GM18867 (cell line): ENCODE measurements around the gene RPL7A.
"Not testable (repeated sequence)": the region's sequence is repeated elsewhere in the genome, so short reads cannot be mapped to it uniquely, and the experiment has no call there.

Experiments used
- ATAC-seq: cut with Tn5 transposase; IDR thresholded peaks from one replicate; pipeline ENCODE4 v1.9.1; 2021; ENCODE audit warnings: mild to moderate bottlenecking, moderate library complexity; ENCODE audit not compliant: unreplicated experiment

The RPL7A gene

DNA sequence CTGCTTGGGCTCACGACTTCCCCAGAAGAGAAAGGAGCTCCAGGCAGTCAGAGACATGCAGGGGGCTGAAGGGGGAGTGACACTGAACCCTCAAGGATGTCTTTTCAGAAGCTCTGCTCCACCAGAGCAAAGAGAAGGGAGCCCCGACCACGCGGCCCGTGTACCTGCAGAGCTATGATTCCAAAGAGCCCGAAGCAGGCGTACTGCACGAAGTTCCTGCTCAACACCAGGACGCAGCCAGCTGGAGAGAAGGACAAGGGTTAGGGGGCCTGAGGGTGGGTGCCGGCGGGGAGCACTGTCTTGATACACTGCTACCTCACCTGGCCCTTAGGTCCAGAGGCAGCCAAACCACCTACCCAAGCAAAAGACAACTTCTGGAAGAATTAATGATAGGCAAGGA is 18.4 kb downstream of the RPL7A start:
- ATAC-seq, result no peak

DNA sequence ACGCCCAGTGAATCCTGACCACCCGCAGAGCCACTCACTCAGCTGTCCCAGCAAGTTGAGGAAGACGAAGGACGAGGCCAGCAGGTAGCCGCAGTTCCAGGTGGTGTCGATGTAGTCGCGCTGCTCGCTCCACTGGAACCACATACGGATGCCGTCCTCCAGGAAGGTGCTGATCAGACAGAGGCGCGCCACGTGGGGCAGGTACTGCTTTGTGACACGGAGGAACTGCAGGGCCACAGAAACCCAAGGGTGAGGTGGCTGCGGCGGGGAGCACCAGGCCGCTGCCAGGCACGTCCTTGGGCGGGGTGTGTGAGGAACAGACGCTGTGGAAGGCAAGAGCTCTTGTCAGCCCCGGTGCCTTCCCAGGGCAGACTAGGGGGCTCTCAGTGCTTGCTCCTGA is 19.2 kb downstream of the RPL7A start:
- no peak for ATAC-seq

DNA sequence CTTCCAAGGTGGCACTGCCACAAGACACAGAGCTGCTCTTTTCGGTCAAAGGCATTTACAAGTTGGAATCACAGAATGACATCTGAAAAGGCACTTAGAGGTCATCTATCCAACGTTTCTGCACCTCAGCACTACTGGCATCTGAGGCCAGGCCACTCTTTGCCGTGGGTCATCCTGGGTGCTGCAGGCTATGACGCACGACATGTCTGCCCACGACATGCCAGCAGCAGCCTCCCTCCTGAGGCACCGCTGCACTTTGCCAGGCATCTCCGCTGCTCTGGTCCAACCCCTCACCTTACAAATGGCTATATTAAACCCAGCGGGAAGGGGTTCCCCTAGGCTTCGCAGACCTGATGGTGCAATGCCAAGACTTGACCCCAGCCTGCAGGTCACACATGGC is 19.8 kb downstream of the RPL7A start:
- ATAC-seq, result no peak

DNA sequence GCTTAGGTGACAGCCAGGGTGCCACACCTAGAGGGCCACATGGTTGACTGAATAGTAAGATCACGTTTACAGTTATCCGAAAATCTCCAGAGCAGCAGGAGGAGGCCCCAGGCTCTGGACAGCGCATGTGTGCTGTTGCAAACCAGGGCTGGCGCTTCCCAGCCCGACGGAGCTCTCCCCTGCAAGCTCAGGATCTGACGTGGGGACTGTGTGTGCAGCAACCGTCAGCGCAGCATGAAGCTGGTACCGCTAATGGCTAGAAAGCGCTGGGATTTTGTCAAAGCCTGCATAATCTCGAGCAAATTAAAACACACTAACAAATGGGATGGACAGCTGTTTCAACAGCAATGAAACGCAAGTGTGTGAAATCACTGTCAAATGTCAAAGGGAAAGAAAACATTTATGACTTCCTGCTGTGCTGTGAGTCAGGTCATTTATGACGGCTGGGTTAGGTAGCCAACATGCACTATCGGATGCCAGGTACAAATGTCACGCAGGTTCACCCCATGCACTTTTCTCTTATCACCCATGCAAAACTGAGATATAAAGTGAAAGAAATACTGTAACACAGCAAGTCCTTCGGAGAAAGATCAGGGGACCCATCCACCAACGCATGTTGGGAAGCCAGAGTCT is 20.3 kb downstream of the RPL7A start:
- ATAC-seq, result no peak

DNA sequence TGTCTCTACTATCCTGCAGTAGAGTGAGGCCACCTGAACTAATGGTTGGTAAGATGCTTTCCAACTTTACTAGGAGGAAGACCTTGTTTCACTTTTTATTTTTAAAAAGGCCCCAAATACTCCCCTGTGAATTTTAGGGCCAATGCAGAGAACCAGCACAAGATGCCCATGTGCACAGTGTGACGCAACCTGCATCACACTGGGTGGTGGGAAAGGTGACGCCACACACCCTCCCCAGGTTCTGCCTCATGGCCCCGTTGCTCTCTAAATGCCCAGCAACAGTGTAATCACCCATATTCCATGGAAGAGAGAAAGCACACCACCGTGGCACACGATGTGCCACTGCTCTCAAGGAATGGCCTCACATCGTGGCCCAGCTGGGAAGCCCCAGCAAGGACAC is 21.4 kb downstream of the RPL7A start:
- ATAC-seq, result no peak

DNA sequence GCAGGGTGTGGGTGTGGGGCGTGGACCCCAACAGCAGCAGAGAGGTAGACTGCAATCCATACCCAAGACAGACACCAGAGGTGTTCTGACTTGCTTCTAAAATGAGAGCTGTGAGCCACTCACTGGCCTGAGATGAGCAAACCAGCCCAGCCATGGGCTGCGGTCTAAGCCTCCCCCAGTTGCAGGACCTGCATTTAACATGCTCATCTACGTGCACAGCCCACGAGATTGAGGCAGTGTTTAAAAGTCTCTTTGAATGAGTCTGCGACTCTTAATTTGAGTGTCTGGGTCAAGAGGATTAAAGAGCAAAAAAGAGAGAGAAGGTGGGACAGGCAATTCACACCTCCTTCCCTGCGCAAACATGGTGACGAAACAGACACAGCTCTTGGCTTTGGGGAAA is 21.9 kb downstream of the RPL7A start:
- ATAC-seq, result no peak

DNA sequence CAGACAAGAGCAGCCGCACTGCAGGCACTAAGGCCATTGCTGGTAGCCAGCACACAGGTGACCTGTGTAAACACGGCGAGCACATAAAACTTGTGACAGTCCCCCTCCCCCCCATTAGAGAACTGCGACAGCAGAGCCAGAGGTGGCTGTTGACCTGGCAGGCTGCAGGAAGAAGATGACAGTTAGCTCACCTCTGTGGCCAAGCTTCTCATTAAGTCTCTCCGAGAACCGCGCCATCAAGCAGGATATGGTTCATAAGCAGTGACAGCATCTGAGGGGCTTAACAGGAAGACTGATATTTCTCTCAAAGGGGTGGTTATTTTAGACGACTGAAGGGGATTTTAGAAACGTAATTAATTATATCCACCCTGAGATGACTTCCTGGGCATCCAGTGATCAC is 22.7 kb downstream of the RPL7A start:
- ATAC-seq, result no peak

DNA sequence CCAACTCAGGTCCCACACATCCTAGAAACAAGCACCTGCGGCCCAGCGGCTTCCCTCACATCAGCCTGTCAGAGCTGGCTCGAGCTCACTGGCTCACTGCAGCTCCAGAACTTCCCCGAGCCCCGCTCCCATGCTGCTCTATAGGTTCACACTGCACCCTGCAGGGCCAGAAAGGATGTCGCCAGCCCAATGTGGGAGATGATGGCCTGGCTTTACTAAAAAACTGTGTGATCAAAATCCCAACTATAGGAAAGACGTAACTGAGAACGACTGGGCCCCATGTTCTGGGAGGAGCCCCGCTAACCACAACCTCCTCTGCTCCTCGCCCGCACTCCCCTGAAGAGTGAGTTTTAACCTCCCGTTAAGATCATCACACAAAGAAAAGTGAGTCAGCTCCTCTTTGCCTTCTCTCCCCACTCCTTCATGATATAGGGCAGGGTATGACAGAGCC is 23.3 kb downstream of the RPL7A start:
- ATAC-seq, result no peak

DNA sequence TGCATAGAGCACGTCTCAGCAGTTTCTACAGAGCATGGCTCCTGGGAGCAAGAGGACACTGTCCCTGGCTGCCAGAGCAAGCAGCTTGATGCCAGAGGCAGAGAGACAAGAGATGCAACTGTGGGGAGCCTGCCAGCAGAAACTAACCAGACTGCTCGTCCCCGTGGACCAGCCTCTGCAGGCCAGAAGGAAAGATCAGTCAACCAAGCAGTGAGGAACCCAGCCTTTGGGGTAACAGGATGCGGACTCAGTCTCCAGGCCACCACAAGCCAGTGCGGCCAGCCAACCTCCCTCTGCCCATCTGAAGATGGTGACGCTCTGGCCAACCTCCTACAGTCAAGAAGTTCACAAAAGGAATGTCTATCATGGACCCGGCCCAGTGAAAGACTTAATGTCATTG is 24.1 kb downstream of the RPL7A start:
- ATAC-seq, result no peak

DNA sequence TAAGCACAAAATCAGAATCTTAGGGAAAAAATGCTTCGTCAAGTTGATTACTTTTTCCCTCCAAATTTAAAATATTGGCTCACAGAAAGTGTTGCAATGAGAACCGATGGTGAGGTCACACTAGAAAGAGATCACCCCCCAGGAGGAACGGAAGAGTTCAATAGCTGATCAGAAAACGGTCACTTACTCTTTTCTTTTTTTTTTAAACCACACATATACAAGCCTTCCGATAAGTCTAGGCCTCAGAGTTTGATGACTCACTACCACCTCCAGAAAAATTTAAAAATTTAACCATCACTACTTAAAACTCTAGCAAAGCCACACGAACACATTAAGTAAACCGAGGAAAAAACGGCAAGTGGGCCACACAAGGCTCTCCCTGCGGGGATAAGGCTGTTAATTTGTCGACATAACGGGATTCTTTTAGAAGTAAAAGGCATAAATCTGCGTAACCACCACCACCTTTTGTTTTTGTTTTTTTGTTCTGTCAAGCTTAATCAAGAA is 26.6 kb downstream of the RPL7A start:
- no peak for ATAC-seq

DNA sequence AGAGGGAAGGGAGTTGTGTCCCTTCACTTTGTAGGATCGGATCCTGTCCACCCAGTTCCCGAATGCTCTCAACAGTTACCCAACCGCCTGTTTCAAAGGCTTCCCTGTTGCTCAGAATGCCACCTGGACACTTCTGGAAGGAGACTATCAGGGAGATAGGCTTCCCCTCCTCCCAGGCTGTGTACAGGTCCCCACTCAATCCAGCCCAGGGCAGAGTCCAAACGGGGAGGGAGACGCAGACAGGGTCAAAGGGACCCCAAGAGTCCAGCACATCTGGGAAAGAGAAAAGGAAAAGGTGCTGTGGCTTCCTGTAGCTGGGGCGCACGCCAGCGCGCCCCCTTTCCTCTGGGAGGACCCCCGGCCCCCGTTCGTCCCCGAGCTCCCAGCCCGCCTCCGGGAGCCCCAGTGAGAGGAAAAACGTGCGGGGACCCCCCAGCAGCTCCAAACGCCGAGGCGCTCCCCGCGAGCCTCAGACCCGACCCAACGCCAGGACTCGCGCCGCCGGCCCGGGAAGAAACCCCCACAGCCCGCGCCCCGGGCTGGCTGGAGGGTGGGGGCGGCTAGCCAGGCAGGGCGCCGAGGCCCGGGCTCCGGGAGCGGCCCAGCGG is 27.2 kb downstream of the RPL7A start:
- peak; percentile 9 for ATAC-seq

DNA sequence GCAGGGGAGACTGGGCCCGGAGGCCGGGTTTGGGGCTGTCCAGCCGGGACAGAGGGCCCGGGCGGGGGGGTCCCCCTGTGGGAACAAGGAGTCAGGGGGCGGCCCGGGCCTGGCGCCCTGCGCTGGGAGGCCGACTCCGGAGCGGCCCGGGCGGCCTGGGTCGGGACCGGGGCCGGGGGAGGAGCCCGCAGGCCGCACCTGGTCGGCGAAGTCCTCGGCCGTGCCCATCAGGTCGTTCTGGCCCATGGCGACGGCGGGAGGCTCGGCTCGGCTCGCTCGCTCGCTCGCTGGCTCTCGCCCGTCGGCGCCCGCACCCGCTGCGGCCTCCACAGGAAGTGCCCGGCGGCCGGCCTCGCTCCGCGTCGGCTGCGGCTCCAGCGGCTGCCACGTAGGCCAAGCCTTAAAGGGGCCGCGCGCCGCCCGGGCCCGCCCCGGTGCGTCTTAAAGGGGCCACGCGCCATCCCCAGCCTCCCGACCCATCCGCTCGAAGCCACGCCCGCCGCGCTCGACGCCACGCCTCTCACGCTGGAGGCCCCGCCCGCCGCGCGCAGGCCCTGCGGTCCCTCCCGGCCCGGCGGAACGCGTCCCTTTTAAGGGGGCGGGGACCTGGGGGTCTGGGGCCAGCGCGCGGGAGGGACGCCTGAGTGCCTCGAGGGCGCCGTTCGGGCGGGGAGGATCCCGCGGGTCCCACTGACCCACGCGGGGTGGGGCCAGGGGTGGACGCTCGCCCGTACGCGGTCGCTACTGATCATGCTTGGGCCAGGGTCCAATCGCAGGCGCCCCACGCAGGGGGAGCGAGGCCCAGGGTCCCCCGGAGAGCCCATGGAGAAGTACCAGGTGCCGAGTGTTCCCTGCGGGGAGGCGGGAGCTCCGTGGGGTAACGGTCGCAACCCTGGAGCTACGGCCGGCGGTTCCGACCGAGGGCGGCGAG is 28.0 kb downstream of the RPL7A start, which contains the start of the genes STKLD1 and SURF4:
TSS of gene STKLD1 (plus strand) at position 643 of the 931 bp plus-strand sequence. CDS start at position 751, 108 bp downstream.
TSS of gene SURF4 (minus strand) at position 337 of the 931 bp plus-strand sequence. CDS start at position 246, 91 bp downstream.
- ATAC-seq, result peak; percentile 88

DNA sequence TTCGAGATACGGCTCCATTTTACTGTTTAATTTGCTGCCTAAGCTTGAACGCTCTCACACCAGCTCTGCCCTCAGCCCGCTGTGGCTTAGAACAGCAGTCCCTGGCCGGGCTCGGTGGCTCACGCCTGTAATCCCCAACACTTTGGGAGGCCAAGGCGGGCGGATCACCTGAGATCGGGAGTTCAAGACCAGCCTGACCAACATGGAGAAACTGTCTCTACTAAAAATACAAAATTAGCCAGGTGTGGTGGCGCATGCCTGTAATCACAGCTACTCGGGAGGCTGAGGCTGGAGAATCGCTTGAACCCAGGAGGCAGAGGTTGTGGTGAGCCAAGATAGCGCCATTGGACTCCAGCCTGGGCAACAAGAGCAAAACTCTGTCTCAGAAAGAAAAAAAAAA is 29.3 kb downstream of the RPL7A start:
- ATAC-seq, result not testable (repeated sequence)

DNA sequence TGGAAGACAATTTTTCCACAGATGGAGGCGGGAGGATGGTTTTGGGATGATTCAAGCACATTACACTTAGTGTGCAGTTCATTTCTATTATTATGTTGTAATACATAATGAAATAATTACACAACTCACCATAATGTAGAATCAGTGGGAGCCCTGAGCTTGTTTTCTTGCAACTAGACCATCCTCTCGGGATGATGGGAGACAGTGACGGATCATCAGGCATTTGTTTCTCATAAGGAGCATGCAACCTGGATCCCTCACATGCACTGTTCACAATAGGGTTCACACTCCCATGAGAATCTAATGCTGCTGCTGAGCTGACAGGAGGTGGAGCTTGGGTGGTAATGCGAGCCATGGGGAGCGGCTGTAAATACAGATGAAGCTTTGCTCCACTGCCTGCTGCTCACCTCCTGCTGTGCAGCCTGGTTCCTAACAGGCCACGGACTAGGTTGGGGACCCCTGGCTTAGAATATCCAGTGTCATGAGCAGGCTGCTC is 29.8 kb downstream of the RPL7A start:
- ATAC-seq, result no peak

DNA sequence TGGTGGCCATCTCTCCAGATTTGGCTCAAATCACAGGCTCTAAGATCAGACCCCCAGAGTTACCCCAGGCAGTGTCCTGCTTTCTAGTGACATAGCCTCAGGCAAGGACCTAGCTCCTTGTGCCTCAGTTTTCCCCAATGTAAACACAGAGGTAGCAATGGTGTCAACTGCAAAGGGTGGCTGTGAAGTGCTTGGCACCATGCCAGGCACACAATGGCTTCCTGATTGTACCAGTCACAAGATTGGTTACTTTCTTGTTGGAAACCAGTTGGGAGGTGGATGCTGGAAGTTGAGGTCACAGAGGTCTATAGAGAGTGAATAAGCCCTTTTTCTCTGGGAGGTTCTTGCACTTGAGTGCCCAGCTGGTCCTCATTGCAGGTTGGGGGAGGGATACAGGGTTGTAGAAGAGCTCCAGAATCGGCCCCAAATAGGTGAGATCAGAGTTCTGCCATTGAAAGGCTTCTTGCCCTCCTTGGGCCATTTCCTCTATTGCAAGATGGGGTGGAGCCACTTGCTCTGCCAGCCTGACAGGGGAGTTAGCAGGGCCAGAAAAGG is 30.5 kb downstream of the RPL7A start:
- ATAC-seq, result no peak

DNA sequence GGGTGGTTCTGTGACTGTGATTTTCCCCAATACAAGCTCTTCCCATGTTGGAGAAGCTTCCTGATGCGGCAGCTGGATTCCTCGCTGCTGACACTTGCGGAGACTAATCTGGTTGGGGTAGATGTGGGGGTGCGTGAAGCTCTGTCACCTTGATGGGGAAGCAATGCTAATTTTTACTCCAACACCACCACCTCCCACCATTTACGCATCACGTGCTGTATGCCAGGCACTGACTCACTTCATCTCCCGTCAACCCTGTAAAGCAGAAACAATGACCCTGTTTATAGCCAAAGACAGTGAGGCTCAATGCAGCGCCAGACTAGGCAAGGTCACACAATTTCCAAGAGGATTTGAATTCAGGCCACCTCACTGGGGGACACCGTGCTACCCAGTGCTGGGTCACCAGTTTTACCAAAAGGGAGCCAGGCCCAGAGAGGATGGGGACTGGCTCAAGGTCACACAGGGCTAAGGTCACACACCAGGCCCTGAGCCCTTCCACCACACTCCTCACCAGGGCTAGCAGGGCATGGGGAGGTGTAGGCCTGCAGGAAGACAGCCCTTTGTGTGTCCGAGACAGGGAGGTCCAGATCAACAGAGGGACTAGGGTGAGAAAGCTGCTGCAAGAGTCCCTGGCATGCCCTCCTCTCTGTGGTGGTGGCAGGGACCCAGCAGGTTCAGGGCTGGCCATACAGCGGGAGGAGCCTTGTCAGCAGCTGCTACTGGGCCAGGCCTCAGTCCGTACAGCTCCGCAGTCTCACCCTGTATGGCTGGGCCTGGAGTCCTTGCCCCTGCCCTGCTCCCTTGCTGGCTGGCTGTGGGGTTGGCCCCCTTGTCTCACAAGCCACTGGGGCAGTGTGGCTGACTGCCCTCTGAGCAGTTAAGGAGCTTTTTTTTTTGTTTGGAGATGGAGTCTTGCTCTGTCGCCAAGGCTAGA is 31.4 kb downstream of the RPL7A start:
- no peak for ATAC-seq

DNA sequence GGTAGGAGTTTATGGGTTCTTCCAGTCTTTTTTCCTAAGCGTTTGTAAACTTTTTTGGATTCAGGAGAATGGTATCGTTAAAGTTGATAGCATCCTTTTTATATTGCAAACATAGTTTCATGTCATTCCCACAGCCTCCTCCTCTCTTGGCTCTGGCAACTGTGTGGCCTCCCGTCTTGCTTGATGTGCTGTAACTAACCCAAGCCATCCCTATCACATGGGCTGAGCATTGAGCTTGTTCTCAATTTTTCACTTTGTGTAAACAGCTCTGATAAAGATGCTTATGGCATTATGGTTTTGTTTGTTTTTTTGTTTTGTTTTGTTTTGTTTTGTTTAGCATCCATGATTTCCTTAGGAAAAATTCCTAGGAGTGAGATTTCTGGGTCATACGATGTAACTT is 32.7 kb downstream of the RPL7A start:
- no peak for ATAC-seq

DNA sequence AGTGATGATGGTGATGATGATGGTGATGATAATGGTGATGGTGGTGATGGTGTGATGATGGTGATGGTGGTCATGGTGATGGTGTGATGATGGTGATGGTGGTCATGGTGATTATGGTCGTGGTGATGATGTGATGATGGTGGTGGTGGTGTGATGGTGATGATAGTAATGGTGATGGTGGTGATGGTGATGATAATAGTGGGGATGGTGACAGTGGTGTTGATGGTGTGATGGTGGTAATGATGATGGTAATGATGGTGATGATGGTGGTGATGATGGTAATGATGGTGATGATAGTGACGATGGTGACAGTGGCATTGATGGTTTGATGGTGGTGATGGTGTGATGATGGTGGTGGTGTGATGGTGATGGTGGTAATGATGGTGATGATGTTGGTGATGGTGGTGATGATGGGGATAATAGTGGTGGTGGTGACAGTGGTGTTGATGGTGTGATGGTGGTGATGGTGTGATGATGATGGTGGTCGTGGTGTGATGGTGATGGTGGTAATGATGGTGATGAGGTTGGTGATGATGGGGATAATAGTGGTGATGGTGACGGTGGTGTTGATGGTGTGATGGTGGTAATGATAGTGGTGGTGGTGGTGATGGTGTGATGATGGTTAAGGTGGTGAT is 34.6 kb downstream of the RPL7A start:
- ATAC-seq, result no peak

DNA sequence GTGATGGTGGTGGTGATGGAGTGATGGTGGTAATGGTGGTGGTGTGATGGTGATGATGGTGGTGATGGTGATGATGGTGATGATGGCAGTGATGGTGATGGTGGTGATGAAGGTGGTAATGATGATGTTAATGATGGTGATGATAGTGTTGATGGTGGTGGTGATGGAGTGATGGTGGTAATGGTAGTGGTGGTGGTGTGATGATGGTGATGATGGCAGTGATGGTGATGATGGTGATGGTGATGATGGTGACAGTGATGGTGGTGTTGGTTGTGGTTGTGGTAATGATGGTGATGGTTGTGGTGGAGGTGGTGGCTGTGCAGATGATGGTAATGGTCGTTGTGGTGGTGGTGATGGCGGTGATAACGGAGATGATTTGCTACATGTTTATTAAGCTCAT is 35.4 kb downstream of the RPL7A start:
- no peak for ATAC-seq
